ENCODE data around the gene MGAT4B. TPM values are rescaled to one million over a fixed set of nuclear protein-coding genes. Genes with fewer than 3 reads are reported as not detected.

MGAT4B gene
- total RNA-seq, 2 experiments from 2014 or later: 61.1 to 96.5 TPM

- H3K36me3 ChIP-seq (ENCODE audit: insufficient read depth, low read length): peaks cover 78% of the 10 kb centered on the region
- no peak overlapping the region for H2AFZ ChIP-seq (ENCODE audit: low read length)
- no peak overlapping the region for H3K4me3 ChIP-seq (ENCODE audit: low read depth, low read length, poor library complexity, severe bottlenecking)
- DNase-seq (ENCODE audit: low spot score): no peak
- no peaks in the 10 kb centered on the region for H3K9me3 ChIP-seq (ENCODE audit: low read length)
- H3K79me2 ChIP-seq (ENCODE audit: insufficient read depth, low read depth, low read length): peaks cover 22% of the 10 kb centered on the region; the same call in 1 of the 2 replicates
- no TSS peak for BruUV-seq (replicated peaks)
- no peaks in the 10 kb centered on the region for H3K9me2 ChIP-seq (ENCODE audit: insufficient read depth, low read length)
- peaks cover 8% of the 10 kb centered on the region for H3K4me1 ChIP-seq (ENCODE audit: insufficient read depth, low read length, poor library complexity, severe bottlenecking)
- intact Hi-C loops (cut with micrococcal nuclease; ENCODE audit: unreplicated experiment): loop anchor here (10.0 kb wide), 1 partner anchor 669 kb away; the partner anchor contains the start of gene CNOT6
- H4K20me1 ChIP-seq (ENCODE audit: insufficient read depth, low read length): peaks cover 4% of the 10 kb centered on the region; the same call in 1 of the 2 replicates
- CTCF ChIA-PET (ENCODE audit: unreplicated experiment): no interaction called here
- no peak overlapping the region for H3K4me2 ChIP-seq (ENCODE audit: low read length)
- no peak overlapping the region for H3K27ac ChIP-seq (ENCODE audit: low read depth, low read length, poor library complexity, severe bottlenecking)
- POLR2A ChIA-PET: interaction anchor here (0.6 kb wide), 2 partner anchors 121 to 1233 kb away, joined by 3 read pairs; no protein-coding TSS in a partner anchor
- TF ChIP-seq, protein P1, sequence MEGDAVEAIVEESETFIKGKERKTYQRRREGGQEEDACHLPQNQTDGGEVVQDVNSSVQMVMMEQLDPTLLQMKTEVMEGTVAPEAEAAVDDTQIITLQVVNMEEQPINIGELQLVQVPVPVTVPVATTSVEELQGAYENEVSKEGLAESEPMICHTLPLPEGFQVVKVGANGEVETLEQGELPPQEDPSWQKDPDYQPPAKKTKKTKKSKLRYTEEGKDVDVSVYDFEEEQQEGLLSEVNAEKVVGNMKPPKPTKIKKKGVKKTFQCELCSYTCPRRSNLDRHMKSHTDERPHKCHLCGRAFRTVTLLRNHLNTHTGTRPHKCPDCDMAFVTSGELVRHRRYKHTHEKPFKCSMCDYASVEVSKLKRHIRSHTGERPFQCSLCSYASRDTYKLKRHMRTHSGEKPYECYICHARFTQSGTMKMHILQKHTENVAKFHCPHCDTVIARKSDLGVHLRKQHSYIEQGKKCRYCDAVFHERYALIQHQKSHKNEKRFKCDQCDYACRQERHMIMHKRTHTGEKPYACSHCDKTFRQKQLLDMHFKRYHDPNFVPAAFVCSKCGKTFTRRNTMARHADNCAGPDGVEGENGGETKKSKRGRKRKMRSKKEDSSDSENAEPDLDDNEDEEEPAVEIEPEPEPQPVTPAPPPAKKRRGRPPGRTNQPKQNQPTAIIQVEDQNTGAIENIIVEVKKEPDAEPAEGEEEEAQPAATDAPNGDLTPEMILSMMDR (conservative IDR thresholded peaks at IDR 0.05; ENCODE audit: low read length): no peak
- no peak for TF ChIP-seq EZH2phosphoT487 (IDR thresholded peaks at IDR 0.05; ENCODE audit: borderline replicate concordance, low read depth, low read length)
Measured at GRCh38 chr5:179825655-179826182, 19.1 kb upstream of the MGAT4B start.

DNA sequence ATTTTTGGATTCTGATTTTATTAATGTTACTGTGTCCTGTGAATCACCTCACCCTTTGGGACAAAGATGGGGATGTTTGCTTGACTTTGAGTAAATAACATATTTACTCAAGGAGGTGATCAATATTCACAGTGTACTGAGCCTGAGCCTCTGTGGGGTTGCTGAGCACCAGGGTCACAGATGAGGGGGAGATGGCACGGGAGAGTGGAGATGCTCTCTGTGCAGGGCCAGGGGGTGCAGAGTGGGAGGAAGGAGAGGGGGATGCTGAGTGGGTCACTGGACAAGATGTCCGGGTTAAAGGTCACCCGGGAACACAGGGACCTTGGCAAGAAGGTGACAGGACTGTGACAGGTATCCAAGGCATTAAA lies 18.1 kb upstream of the MGAT4B start:
- Histone ChIP-seq H3K79me2 (ENCODE audit: insufficient read depth, low read depth, low read length) (peaks cover 22% of the 10 kb centered on the region; the same call in 1 of the 2 replicates), H3K9me2 (ENCODE audit: insufficient read depth, low read length) (no peaks in the 10 kb centered on the region), H3K36me3 (ENCODE audit: insufficient read depth, low read length) (peaks cover 68% of the 10 kb centered on the region), H3K27ac (ENCODE audit: low read depth, low read length, poor library complexity, severe bottlenecking) (no peak overlapping the region), H3K9me3 (ENCODE audit: low read length) (no peaks in the 10 kb centered on the region), H3K4me2 (ENCODE audit: low read length) (no peak overlapping the region), H3K4me3 (ENCODE audit: low read depth, low read length, poor library complexity, severe bottlenecking) (no peak overlapping the region), H4K20me1 (ENCODE audit: insufficient read depth, low read length) (peaks cover 4% of the 10 kb centered on the region; the same call in 1 of the 2 replicates), H3K4me1 (ENCODE audit: insufficient read depth, low read length, poor library complexity, severe bottlenecking) (peaks cover 17% of the 10 kb centered on the region), H2AFZ (ENCODE audit: low read length) (no peak overlapping the region)
- CTCF ChIA-PET (ENCODE audit: unreplicated experiment): no interaction called here
- intact Hi-C loops (cut with micrococcal nuclease; ENCODE audit: unreplicated experiment): loop anchor here (10.0 kb wide), 1 partner anchor 670 kb away; the partner anchor contains the start of gene CNOT6
- no peak for DNase-seq (ENCODE audit: low spot score)
- no peak for TF ChIP-seq EZH2phosphoT487 (IDR thresholded peaks at IDR 0.05; ENCODE audit: borderline replicate concordance, low read depth, low read length)
- TF ChIP-seq, protein P1 (conservative IDR thresholded peaks at IDR 0.05; ENCODE audit: low read length): no peak
- no TSS peak for BruUV-seq (replicated peaks)
- POLR2A ChIA-PET: no interaction called here
